DMS53 treated with DMSO at 0.1 percent for 48 hours (cell line): ENCODE measurements around the gene TACC2.

Experiments
- DNase-seq: peaks from one replicate; lab custom pipeline; 2025; ENCODE audit not compliant: unreplicated experiment; lab: John Stamatoyannopoulos, UW

Gene TACC2

GRCh38 chr10:122288262-122288661 lies 299.3 kb downstream of the TACC2 start:
- no peak for DNase-seq

- DNase-seq = no peak
Observed at GRCh38 chr10:122288917-122289316, 300.0 kb downstream of the TACC2 start.

- no peak for DNase-seq
Observed at GRCh38 chr10:122290334-122290733, 301.4 kb downstream of the TACC2 start.

GRCh38 chr10:122290833-122291532 lies 302.0 kb downstream of the TACC2 start:
- no peak for DNase-seq

- no peak for DNase-seq
Observed at GRCh38 chr10:122291739-122292138, 302.8 kb downstream of the TACC2 start.

- no peak for DNase-seq
Observed at GRCh38 chr10:122292376-122292775, 303.4 kb downstream of the TACC2 start.

GRCh38 chr10:122293156-122293960 lies 304.4 kb downstream of the TACC2 start:
- peak; percentile 6 for DNase-seq

- no peak for DNase-seq
Observed at GRCh38 chr10:122293961-122294380, 305.0 kb downstream of the TACC2 start.

GRCh38 chr10:122294511-122295450 lies 305.8 kb downstream of the TACC2 start:
- DNase-seq = no peak

GRCh38 chr10:122295451-122295809 lies 306.5 kb downstream of the TACC2 start:
- no peak for DNase-seq

- no peak for DNase-seq
Observed at GRCh38 chr10:122296363-122297120, 307.6 kb downstream of the TACC2 start.

GRCh38 chr10:122297583-122297982 lies 308.6 kb downstream of the TACC2 start:
- no peak for DNase-seq

GRCh38 chr10:122298206-122298597 lies 309.2 kb downstream of the TACC2 start:
- no peak for DNase-seq

GRCh38 chr10:122298598-122299301 lies 309.8 kb downstream of the TACC2 start:
- peak; percentile 85 for DNase-seq

GRCh38 chr10:122299423-122300075 lies 310.6 kb downstream of the TACC2 start:
- DNase-seq = no peak

GRCh38 chr10:122301055-122301810 lies 312.3 kb downstream of the TACC2 start:
- DNase-seq = peak; percentile 73

GRCh38 chr10:122301811-122302115 lies 312.8 kb downstream of the TACC2 start:
- no peak for DNase-seq

GRCh38 chr10:122302315-122302714 lies 313.4 kb downstream of the TACC2 start:
- DNase-seq = no peak
